Mucosa of descending colon (tissue), 3 donors: ENCODE data around the gene TSPAN17. TPM values are rescaled to one million over a fixed set of nuclear protein-coding genes. Genes with fewer than 3 reads are reported as not detected.

Experiments used
- ATAC-seq: fragments of 200-7000 bp; cut with Tn5 transposase; one replicate; pipeline ENCODE4 v1.9.1; 2020; ENCODE audit warnings: mild to moderate bottlenecking, moderate library complexity
- DNase-seq, 3 donors: peaks; one replicate each; pipeline ENCODE4 v3.0.0-alpha.2; 2020
- H3K36me3 ChIP-seq: fragments of 200-600 bp; one replicate; pipeline ENCODE4 v1.8.0; 2021; ENCODE audit warnings: low read depth, mild to moderate bottlenecking
- H3K4me1 ChIP-seq: fragments of 200-600 bp; one replicate; pipeline ENCODE4 v1.8.0; 2021; ENCODE audit warnings: low read depth, mild to moderate bottlenecking
- H3K4me3 ChIP-seq: fragments of 200-600 bp; one replicate; pipeline ENCODE4 v1.8.0; 2021; ENCODE audit warnings: mild to moderate bottlenecking
- H3K9me3 ChIP-seq: fragments of 200-600 bp; one replicate; pipeline ENCODE4 v1.8.0; 2021; ENCODE audit warnings: mild to moderate bottlenecking
- intact Hi-C, 2 donors: fragments of 100-400 bp; cut with DNase I in 1 of 2; cut with micrococcal nuclease in 1 of 2; formaldehyde crosslinking; loops; one replicate each; pipeline versions ENCODE4 v1.11.0 to v1.11.1; 2022; cut with DNase I, micrococcal nuclease
- total RNA-seq, 3 donors: library from RNA; stranded (reverse); fragmentation: NEBNext Ultra II Directional in 2 of 3; extraction: Animal tissue kit (Norgen Biotek cat#: 25700) in 2 of 3; gene quantifications; one replicate each; pipeline versions ENCODE4 v1.2.1 to v1.2.4, GENCODE V29; 2021 to 2023
- TF ChIP-seq, protein P1 (sequence below): fragments of 200-600 bp; IDR thresholded peaks from one replicate; pipeline ENCODE4 v1.8.0; 2022; ENCODE audit warnings: antibody characterized with exemption, mild to moderate bottlenecking
- donor health status: DM: no; HTN: no; CAD: no; lungs with moderate emphysema.
- donor health status: DM: no; HTN: no; CAD: no.
- donor health status: DM: no; HTN: yes; CAD: no.

Gene TSPAN17
- total RNA-seq, 3 donors from 2014 or later: 25.7 to 36.3 (median 31.9) TPM

GRCh38 chr5:176679365-176680225 lies 32.3 kb downstream of the TSPAN17 start:
- Histone ChIP-seq H3K36me3 (no peaks in the 10 kb centered on the region), H3K4me3 (no peak overlapping the region), H3K4me1 (no peaks in the 10 kb centered on the region), H3K9me3 (no peaks in the 10 kb centered on the region)
- intact Hi-C loops: no loop called here
- ATAC-seq (no peak), DNase-seq (no peak)
- TF ChIP-seq, protein P1, sequence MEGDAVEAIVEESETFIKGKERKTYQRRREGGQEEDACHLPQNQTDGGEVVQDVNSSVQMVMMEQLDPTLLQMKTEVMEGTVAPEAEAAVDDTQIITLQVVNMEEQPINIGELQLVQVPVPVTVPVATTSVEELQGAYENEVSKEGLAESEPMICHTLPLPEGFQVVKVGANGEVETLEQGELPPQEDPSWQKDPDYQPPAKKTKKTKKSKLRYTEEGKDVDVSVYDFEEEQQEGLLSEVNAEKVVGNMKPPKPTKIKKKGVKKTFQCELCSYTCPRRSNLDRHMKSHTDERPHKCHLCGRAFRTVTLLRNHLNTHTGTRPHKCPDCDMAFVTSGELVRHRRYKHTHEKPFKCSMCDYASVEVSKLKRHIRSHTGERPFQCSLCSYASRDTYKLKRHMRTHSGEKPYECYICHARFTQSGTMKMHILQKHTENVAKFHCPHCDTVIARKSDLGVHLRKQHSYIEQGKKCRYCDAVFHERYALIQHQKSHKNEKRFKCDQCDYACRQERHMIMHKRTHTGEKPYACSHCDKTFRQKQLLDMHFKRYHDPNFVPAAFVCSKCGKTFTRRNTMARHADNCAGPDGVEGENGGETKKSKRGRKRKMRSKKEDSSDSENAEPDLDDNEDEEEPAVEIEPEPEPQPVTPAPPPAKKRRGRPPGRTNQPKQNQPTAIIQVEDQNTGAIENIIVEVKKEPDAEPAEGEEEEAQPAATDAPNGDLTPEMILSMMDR: no peak

DNA sequence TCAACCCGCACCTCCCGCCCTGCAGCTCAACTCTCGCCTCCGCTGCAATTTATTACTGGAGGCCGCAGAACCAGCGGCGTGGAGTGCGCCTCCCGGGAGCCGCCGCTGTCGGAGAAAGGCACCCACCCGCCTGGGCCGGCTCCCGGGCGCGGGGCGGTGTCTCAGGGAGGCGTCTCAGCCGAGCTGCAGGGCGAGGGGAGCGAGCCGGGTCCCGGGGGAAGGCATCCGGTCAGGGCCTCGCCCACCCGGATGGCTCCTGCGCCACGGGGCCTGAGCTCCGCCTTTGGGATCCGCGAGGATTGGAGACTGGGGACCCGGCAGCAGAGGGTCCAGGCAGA lies 32.9 kb downstream of the TSPAN17 start:
- ATAC-seq: no peak
- Histone ChIP-seq H3K4me1 (no peaks in the 10 kb centered on the region), H3K9me3 (no peaks in the 10 kb centered on the region), H3K36me3 (no peaks in the 10 kb centered on the region), H3K4me3 (no peak overlapping the region)
- no peak for DNase-seq
- intact Hi-C loops: no loop called here
- TF ChIP-seq, protein P1: no peak

DNA sequence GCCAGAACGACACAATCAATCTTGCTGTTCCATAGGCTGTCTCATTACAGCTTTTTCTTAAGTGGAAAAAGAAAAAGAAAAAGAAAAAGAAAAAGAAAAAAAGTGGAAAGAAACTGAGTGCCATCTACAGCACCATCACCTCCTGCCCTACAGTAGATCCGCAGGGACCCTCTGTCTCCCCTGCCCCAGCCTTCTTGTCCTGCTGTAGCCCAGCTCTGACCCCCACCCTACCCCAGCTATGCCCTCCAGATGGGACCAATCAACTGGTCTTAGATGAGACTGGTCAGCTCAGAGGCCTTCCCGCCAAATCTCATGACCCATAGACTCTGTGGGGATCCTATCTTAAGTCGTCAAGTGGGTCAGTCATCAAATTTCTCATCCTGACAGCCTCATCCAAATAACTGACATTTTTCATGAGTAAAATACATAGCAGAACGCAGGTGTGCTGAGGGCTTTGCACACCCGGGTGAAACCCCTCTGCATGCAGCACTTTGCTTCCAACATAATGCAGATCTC lies 34.8 kb downstream of the TSPAN17 start:
- DNase-seq (no peak), ATAC-seq (no peak)
- Histone ChIP-seq H3K9me3 (no peaks in the 10 kb centered on the region), H3K36me3 (no peaks in the 10 kb centered on the region), H3K4me3 (no peak overlapping the region), H3K4me1 (no peaks in the 10 kb centered on the region)
- intact Hi-C loops: no loop called here
- TF ChIP-seq, protein P1: no peak

DNA sequence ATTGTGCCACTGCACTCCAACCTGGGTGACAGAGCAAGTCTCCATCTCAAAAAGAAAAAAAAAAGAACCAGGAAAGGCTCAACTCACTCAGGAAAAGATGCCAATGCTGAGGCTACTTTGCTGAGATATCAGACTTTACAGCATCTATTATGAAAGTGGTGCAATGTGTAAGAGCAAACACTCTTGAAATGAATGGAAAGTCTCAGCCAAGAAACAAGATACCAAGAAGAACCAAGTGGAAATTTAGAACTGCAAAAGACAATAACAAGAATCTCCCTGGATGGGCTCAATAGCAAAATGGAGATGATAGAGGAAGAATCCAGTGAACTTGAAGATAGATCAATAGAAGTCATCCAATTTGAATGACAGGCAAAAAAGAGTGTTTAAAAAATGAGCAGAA lies 37.7 kb downstream of the TSPAN17 start:
- Histone ChIP-seq H3K36me3 (no peaks in the 10 kb centered on the region), H3K9me3 (no peaks in the 10 kb centered on the region), H3K4me1 (no peaks in the 10 kb centered on the region), H3K4me3 (no peak overlapping the region)
- intact Hi-C loops: no loop called here
- ATAC-seq (no peak), DNase-seq (no peak)
- TF ChIP-seq, protein P1: no peak

DNA sequence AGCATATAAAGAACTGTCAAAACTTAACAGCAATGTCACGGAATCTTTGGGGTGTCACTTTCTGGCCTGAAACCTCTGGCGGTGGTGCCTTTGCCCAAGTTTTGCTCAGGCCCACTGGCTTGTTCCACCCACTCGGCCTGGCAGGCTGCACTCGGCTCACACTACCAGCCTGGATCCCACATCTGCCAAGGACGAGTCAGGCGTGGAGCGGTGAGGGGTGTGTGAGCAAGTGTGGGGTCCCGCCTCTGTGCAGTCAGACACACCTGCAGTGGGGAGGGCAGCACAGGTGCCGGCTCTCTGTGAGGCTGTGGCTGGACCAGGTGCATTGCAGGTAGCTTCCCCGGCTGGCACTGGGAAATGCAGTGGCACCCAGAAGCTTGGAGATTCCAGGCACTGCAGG lies 40.0 kb downstream of the TSPAN17 start:
- intact Hi-C loops: no loop called here
- ATAC-seq (no peak), DNase-seq (no peak)
- Histone ChIP-seq H3K4me1 (peaks cover 4% of the 10 kb centered on the region), H3K36me3 (no peaks in the 10 kb centered on the region), H3K4me3 (no peak overlapping the region), H3K9me3 (no peaks in the 10 kb centered on the region)
- TF ChIP-seq, protein P1: no peak
